Gastrocnemius medialis (tissue), 4 donors: ENCODE measurements around the gene PALM3. TPM values are rescaled to one million over a fixed set of nuclear protein-coding genes. Genes with fewer than 3 reads are reported as not detected.

Experiments used
- ATAC-seq, 2 donors: fragments of 150-250 bp; one replicate each; pipeline ENCODE4 v1.9.1; 2016
- DNase-seq, 2 donors: peaks; one replicate each; pipeline ENCODE4 v3.0.0-alpha.2; 2019
- H3K27ac ChIP-seq, 4 donors: fragments of 200-600 bp; sonication (generic); 1 replicate in 1 of 4; 2 replicates in 3 of 4; pipeline ENCODE4 v1.5.1; 2016 to 2018; ENCODE audit warnings: mild to moderate bottlenecking in 2 of 4, moderate library complexity in 1 of 4
- H3K27me3 ChIP-seq, 3 donors: fragments of 200-600 bp; sonication (generic) in 2 of 3; 1 replicate in 1 of 3; 2 replicates in 2 of 3; pipeline versions ENCODE4 v1.5.1 to v1.6.0; 2016 to 2019; ENCODE audit warnings: mild to moderate bottlenecking in 1 of 3, moderate library complexity in 1 of 3
- H3K36me3 ChIP-seq, 2 donors: fragments of 200-600 bp; sonication (generic) in 1 of 2; one replicate each; pipeline ENCODE4 v1.5.1; 2017 to 2018
- H3K4me1 ChIP-seq, 2 donors: fragments of 200-600 bp; sonication (generic) in 1 of 2; one replicate each; pipeline ENCODE4 v1.5.1; 2016 to 2017; ENCODE audit warnings: mild to moderate bottlenecking in 2 of 2
- H3K4me3 ChIP-seq, 4 donors: fragments of 200-600 bp; sonication (generic) in 3 of 4; 1 replicate in 1 of 4; 2 replicates in 3 of 4; pipeline ENCODE4 v1.5.1; 2016 to 2019; ENCODE audit warnings: mild to moderate bottlenecking in 2 of 4
- H3K9me3 ChIP-seq, 3 donors: fragments of 200-600 bp; sonication (generic) in 2 of 3; 1 replicate in 1 of 3; 2 replicates in 2 of 3; pipeline ENCODE4 v1.5.1; 2016 to 2019
- POLR2A ChIP-seq, 2 donors: fragments of 450-650 bp; IDR thresholded peaks; one replicate each; pipeline ENCODE4 v1.6.1; 2017; ENCODE audit warnings: antibody characterized with exemption in 2 of 2, mild to moderate bottlenecking in 2 of 2, moderate library complexity in 2 of 2
- in situ Hi-C, 4 donors: fragments of 200-750 bp; cut with MboI; loops; one replicate each; pipeline versions ENCODE4 v1.15.0 to v1.8.0; 2017; ENCODE audit warnings: low sequenced_read_pairs in 4 of 4
- intact Hi-C: fragments of 100-400 bp; cut with DNase I; formaldehyde crosslinking; loops from one replicate; pipeline ENCODE4 v1.15.1; 2023; ENCODE audit warnings: low total_unique reads
- total RNA-seq, 4 donors: library from RNA; depleted of rRNA; stranded (reverse); fragments of >200 nt; gene quantifications; one replicate each; pipeline versions ENCODE4 v1.1.0 to v1.2.3, GENCODE V29; 2016
- TF ChIP-seq, protein P1 (sequence below), 5 experiments: fragments of 450-650 bp in 3 of 5; fragments of 200-600 bp in 2 of 5; sonication (generic) in 2 of 5; IDR thresholded peaks in 4 of 5; conservative IDR thresholded peaks in 1 of 5; 1 replicate in 4 of 5; 2 replicates in 1 of 5; pipeline ENCODE4 v1.5.1; 2016 to 2019; ENCODE audit warnings: antibody characterized with exemption in 5 of 5, mild to moderate bottlenecking in 3 of 5, moderate library complexity in 3 of 5

Gene PALM3
- total RNA-seq, 4 donors from 2014 or later: not detected

DNA sequence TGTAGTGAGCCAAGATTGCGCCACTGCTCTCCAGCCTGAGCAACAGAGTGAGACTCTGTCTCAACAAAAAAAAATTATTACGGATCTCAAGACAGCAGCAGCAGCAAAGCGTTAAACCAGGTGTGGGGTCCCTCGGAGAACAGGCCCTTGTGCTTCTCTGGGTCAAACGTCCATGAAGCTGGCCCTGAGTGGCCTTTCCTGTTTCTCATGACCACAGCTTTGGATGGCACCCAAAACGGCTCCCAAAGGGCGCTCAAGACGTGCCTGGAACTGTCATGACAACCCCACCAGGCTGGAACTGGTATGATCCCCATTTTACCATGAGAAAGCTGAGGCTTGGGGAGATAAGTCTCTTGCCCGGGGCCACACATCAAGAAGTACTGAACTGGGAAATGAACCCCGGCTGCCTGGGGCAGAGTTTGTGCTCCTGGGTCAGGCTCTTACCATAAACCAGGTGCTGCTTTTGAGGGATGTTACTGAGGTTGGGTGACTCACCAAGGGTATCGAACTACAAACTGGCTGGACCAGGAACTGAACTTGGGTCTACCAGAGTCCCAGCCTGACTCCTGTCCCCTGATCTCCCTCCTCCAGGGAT is 40.3 kb upstream of the PALM3 start:
- TF ChIP-seq POLR2A (IDR thresholded peaks at IDR 0.05): no peak
- TF ChIP-seq, protein P1, sequence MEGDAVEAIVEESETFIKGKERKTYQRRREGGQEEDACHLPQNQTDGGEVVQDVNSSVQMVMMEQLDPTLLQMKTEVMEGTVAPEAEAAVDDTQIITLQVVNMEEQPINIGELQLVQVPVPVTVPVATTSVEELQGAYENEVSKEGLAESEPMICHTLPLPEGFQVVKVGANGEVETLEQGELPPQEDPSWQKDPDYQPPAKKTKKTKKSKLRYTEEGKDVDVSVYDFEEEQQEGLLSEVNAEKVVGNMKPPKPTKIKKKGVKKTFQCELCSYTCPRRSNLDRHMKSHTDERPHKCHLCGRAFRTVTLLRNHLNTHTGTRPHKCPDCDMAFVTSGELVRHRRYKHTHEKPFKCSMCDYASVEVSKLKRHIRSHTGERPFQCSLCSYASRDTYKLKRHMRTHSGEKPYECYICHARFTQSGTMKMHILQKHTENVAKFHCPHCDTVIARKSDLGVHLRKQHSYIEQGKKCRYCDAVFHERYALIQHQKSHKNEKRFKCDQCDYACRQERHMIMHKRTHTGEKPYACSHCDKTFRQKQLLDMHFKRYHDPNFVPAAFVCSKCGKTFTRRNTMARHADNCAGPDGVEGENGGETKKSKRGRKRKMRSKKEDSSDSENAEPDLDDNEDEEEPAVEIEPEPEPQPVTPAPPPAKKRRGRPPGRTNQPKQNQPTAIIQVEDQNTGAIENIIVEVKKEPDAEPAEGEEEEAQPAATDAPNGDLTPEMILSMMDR (IDR thresholded peaks at IDR 0.05 in 4 of 5, conservative IDR thresholded peaks at IDR 0.05 in 1 of 5): no peak
- peak overlapping the region; percentile 16 to 40 (median 22) for H3K27ac ChIP-seq

DNA sequence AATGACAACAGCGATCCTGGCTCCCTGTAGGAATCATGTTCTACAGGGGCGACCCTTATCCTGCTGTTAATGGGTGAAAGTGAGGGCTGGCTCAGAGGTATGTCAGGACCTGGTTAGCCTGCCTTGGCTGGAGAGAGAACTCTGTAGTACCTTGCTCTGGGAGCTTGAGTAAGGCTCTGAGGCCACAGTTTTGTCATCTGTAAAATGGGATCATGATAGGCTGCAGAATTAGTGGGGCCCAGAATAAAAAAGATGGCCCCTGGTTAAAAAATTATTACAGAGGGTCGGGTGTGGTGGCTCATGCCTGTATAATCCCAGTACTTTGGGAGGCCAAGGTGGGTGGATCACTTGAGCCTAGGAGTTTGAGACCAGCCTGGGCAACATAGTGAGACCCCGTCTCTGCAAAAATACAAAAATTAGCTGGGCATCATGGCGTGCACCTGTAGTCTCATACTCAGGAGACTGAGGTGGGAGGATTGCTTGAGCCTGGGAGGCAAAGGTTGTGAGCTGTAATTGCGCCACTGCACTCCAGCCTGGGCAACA is 39.2 kb upstream of the PALM3 start:
- no peak overlapping the region for H3K4me3 ChIP-seq
- no peaks in the 10 kb centered on the region for H3K9me3 ChIP-seq
- intact Hi-C loops (no loop called here), in situ Hi-C loops (no loop called here)
- no peaks in the 10 kb centered on the region for H3K27me3 ChIP-seq
- H3K4me1 ChIP-seq: peaks cover 0 to 7% of the 10 kb centered on the region in 2 donors
- peaks cover 0 to 80% of the 10 kb centered on the region in 2 donors for H3K36me3 ChIP-seq
- no peak for ATAC-seq
- no peak for DNase-seq
- H3K27ac ChIP-seq: no peak overlapping the region
- TF ChIP-seq, protein P1 (IDR thresholded peaks at IDR 0.05 in 4 of 5, conservative IDR thresholded peaks at IDR 0.05 in 1 of 5): no peak
- no peak for TF ChIP-seq POLR2A (IDR thresholded peaks at IDR 0.05)

More for the DNA sequence above, 40.3 kb upstream of the PALM3 start:
- DNase-seq (no peak), ATAC-seq (no peak)
- intact Hi-C loops: no loop called here
- no peaks in the 10 kb centered on the region for H3K9me3 ChIP-seq
- H3K4me3 ChIP-seq: no peak overlapping the region
- H3K27me3 ChIP-seq: no peaks in the 10 kb centered on the region
- peaks cover 0 to 81% of the 10 kb centered on the region in 2 donors for H3K36me3 ChIP-seq
- peaks cover 6 to 8% of the 10 kb centered on the region in 2 donors for H3K4me1 ChIP-seq
- in situ Hi-C loops: no loop called here

DNA sequence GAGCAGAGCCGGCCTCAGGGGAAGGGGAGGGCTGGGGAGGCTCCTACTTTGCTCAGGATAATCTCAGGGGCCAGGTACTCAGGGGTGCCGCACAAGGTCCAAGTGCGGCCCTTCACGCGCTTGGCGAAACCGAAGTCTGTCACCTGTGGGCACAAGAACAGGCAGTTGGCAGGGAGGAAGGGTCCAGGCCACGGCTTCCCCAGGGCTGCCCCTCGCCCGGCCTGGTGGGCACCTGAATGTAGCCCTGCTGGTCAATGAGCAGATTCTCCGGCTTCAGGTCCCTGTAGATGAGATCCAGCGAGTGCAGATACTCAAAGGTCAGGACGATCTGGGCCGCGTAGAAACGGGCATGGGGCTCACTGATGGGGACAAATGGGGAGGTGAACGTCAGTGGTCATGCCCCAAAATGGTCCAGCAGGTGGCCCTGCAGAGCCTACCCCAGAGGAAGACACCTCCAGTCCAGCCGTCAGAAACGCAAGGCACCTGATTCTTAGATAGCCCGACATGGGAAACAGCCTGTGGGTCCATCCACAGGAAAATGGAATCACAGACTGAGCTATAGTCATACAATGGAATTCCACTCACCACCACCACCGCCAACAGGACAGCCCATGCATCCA is 35.8 kb upstream of the PALM3 start:
- H3K4me1 ChIP-seq: peaks cover 0 to 7% of the 10 kb centered on the region in 2 donors
- H3K9me3 ChIP-seq: peaks cover 0 to 9% (median 7%) of the 10 kb centered on the region in 3 donors
- TF ChIP-seq, protein P1 (IDR thresholded peaks at IDR 0.05 in 4 of 5, conservative IDR thresholded peaks at IDR 0.05 in 1 of 5): peak in 3 of 5 experiments; percentile 16 to 32 (median 25)
- no peak for TF ChIP-seq POLR2A (IDR thresholded peaks at IDR 0.05)
- no peaks in the 10 kb centered on the region for H3K27me3 ChIP-seq
- peak in 1 of 2 donors; percentile 42 for ATAC-seq
- no peak overlapping the region for H3K4me3 ChIP-seq
- no peak for DNase-seq
- peaks cover 0 to 60% of the 10 kb centered on the region in 2 donors for H3K36me3 ChIP-seq
- in situ Hi-C loops (no loop called here), intact Hi-C loops (no loop called here)
- H3K27ac ChIP-seq: peak overlapping the region in 1 of 4 donors; percentile 18

DNA sequence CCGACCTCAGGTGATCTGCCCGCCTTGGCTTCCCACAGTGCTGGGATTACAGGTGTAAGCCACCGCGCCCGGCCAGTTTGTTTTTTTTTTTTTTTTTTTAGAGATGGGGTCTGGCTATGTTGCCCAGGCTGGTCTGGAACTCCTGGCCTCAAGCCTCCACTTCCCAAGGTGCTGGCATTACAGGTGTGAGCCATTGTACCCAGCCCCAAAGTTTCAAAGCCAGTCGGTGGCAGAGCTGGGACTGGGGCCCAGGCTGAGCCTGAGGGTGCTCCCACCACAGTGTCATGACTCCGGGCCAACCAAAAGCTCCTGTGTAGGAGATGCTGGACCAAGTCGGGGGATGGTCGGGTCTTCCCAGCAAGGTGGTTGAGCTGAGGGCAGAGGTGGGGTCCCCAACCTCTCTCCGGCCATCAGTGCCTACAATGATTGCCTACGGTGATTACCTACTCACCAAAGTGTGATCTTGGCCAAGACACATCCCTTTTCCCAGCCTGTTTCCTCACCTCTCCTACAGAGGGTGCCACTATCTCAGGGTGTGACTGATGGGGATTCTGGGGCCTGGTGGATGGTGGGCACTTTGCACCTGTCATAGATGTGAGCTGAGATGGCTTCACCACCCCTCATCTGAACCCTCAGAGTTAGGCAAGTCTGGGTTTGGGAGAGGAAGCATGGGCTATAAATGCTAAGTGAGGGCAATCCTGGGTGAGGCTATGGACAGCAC is 34.6 kb upstream of the PALM3 start:
- TF ChIP-seq, protein P1 (IDR thresholded peaks at IDR 0.05 in 4 of 5, conservative IDR thresholded peaks at IDR 0.05 in 1 of 5): peak in 1 of 5 experiments; percentile 9
- no peak for TF ChIP-seq POLR2A (IDR thresholded peaks at IDR 0.05)
- Histone ChIP-seq H3K27me3 (no peaks in the 10 kb centered on the region), H3K27ac (no peak overlapping the region), H3K4me1 (no peaks in the 10 kb centered on the region), H3K4me3 (no peak overlapping the region), H3K9me3 (peaks cover 0 to 9% (median 7%) of the 10 kb centered on the region in 3 donors), H3K36me3 (peaks cover 0 to 50% of the 10 kb centered on the region in 2 donors)
- DNase-seq (no peak), ATAC-seq (no peak)
- in situ Hi-C loops: no loop called here
- intact Hi-C loops: no loop called here
